HG03095 (cell line): ENCODE measurements around the gene CDHR4.

Source experiments
- ATAC-seq: cut with Tn5 transposase; IDR thresholded peaks from one replicate; pipeline ENCODE4 v1.9.1; 2021; ENCODE audit warnings: moderate library complexity; ENCODE audit not compliant: unreplicated experiment

The CDHR4 gene

GRCh38 chr3:49745986-49746385 lies 53.7 kb downstream of the CDHR4 start:
- ATAC-seq, result no peak
